Activated CD8-positive, alpha-beta T cell treated with anti-CD3 and anti-CD28 coated beads for 36 hours (primary cell): ENCODE results near the gene VAMP8. TPM values are rescaled to one million over a fixed set of nuclear protein-coding genes. Genes with fewer than 3 reads are reported as not detected.
A peak's percentile ranks its signal among the peaks of the same experiment; 100 is the strongest.

ENCODE experiments used
- ATAC-seq: fragments of 200-7000 bp; cut with Tn5 transposase; one replicate; pipeline ENCODE4 v1.10.0; 2021; ENCODE audit warnings: mild to moderate bottlenecking, moderate library complexity
- CTCF ChIA-PET: fragments of 350-600 bp; sonication (Branson Sonifier 250); formaldehyde crosslinking; loops from one replicate; lab custom pipeline; 2021; ENCODE audit warnings: antibody characterized with exemption; lab: Charles Lee
- POLR2A ChIA-PET: fragments of 350-600 bp; sonication (Branson Sonifier 250); formaldehyde crosslinking; loops from one replicate; lab custom pipeline; 2021; ENCODE audit warnings: antibody characterized with exemption; lab: Charles Lee
- DNase-seq: peaks from one replicate; pipeline ENCODE4 v3.0.0-alpha.2; 2020
- H3K27ac Mint-ChIP-seq: one replicate; pipeline ENCODE4 v1.8.0; 2021; ENCODE audit warnings: mild to moderate bottlenecking, mixed read lengths
- H3K27me3 Mint-ChIP-seq: one replicate; pipeline ENCODE4 v1.8.0; 2021; ENCODE audit warnings: mixed read lengths
- H3K36me3 Mint-ChIP-seq: one replicate; pipeline ENCODE4 v1.8.0; 2021; ENCODE audit warnings: low read depth, mixed read lengths
- H3K4me1 Mint-ChIP-seq: one replicate; pipeline ENCODE4 v1.8.0; 2021; ENCODE audit warnings: low read depth, mixed read lengths
- H3K4me3 Mint-ChIP-seq: one replicate; pipeline ENCODE4 v1.8.0; 2021; ENCODE audit warnings: mild to moderate bottlenecking, moderate library complexity, mixed read lengths
- H3K9me3 Mint-ChIP-seq: one replicate; pipeline ENCODE4 v1.8.0; 2021; ENCODE audit warnings: mixed read lengths
- CTCF ChIP-seq: fragments of 200-600 bp; IDR thresholded peaks from one replicate; pipeline ENCODE4 v1.8.0; 2022; ENCODE audit warnings: antibody characterized with exemption, mild to moderate bottlenecking
- intact Hi-C: fragments of 100-400 bp; cut with micrococcal nuclease; formaldehyde crosslinking; loops from one replicate; pipeline ENCODE4 v1.10.0; 2022
- total RNA-seq, 2 experiments: library from RNA; stranded (reverse); gene quantifications; one replicate each; pipeline ENCODE4 v1.2.3, GENCODE V29; 2021

VAMP8 gene
- total RNA-seq, 2 experiments from 2014 or later, result 84.5 to 91.1 TPM

GRCh38 chr2:85537600-85538506 lies 39.5 kb upstream of the VAMP8 start:
- peaks cover 35% of the 10 kb centered on the region for H3K4me1 Mint-ChIP-seq
- H3K36me3 Mint-ChIP-seq, result peaks cover 45% of the 10 kb centered on the region

GRCh38 chr2:85538507-85539360 lies 38.7 kb upstream of the VAMP8 start, which contains the start of gene MAT2A:
TSS of gene MAT2A (plus strand) at chr2:85539168. CDS start at chr2:85539288, 120 bp downstream.
- peaks cover 41% of the 10 kb centered on the region for H3K4me1 Mint-ChIP-seq
- peak within 1 kb of the TSS; percentile 99 for H3K27ac Mint-ChIP-seq
- intact Hi-C loops, result no loop called here
- DNase-seq (peak; percentile 91), ATAC-seq (peak; percentile 86)
- CTCF ChIA-PET, result interaction anchor here (0.8 to 6.3 kb wide), 6 partner anchors 12 to 220 kb away, joined by 3 to 58 read pairs (median 4); partner anchors contain the start of gene SH2D6
- POLR2A ChIA-PET, result interaction anchor here (0.6 to 17.6 kb wide), 35 partner anchors 9 to 359 kb away, joined by 3 to 467 read pairs (median 5); partner anchors contain the start of genes C2orf68, CAPG, ELMOD3 and GGCX
- peaks cover 53% of the 10 kb centered on the region for H3K36me3 Mint-ChIP-seq
- TF ChIP-seq CTCF, result peak; percentile 65
- peak within 1 kb of the TSS; percentile 99 for H3K4me3 Mint-ChIP-seq
- no peaks in the 10 kb centered on the region for H3K27me3 Mint-ChIP-seq
- no peaks in the 10 kb centered on the region for H3K9me3 Mint-ChIP-seq

More at GRCh38 chr2:85537600-85538506, 39.5 kb upstream of the VAMP8 start:
- Mint-ChIP-seq H3K27me3 (no peaks in the 10 kb centered on the region), H3K27ac (peak overlapping the region; percentile 99), H3K9me3 (no peaks in the 10 kb centered on the region), H3K4me3 (peak overlapping the region; percentile 99)
- no peak for ATAC-seq
- DNase-seq, result peak; percentile 51
- intact Hi-C loops, result no loop called here
- no peak for TF ChIP-seq CTCF
- ChIA-PET CTCF (interaction anchor here (1.3 to 6.3 kb wide), 8 partner anchors 13 to 211 kb away, joined by 3 to 58 read pairs (median 5); partner anchors contain the start of gene SH2D6), POLR2A (interaction anchor here (0.6 to 17.6 kb wide), 27 partner anchors 8 to 358 kb away, joined by 3 to 467 read pairs (median 5); partner anchors contain the start of genes C2orf68, CAPG, ELMOD3 and GGCX)

- H3K4me1 Mint-ChIP-seq, result peaks cover 46% of the 10 kb centered on the region
- ChIA-PET CTCF (interaction anchor here (0.8 to 6.3 kb wide), 7 partner anchors 12 to 221 kb away, joined by 3 to 58 read pairs (median 4); partner anchors contain the start of gene SH2D6), POLR2A (interaction anchor here (0.6 to 17.6 kb wide), 36 partner anchors 10 to 225 kb away, joined by 3 to 467 read pairs (median 5); partner anchors contain the start of genes C2orf68, CAPG, ELMOD3 and GGCX)
- no peak for TF ChIP-seq CTCF
- peak overlapping the region; percentile 99 for H3K27ac Mint-ChIP-seq
- H3K27me3 Mint-ChIP-seq, result no peaks in the 10 kb centered on the region
- peaks cover 61% of the 10 kb centered on the region for H3K36me3 Mint-ChIP-seq
- intact Hi-C loops, result loop anchor here (10.0 kb wide), 1 partner anchor 215 kb away; the partner anchor contains the start of gene TGOLN2
- peak overlapping the region; percentile 99 for H3K4me3 Mint-ChIP-seq
- DNase-seq, result peak; percentile 81
- no peaks in the 10 kb centered on the region for H3K9me3 Mint-ChIP-seq
- peak; percentile 26 for ATAC-seq
These were observed 37.8 kb upstream of the VAMP8 start for GRCh38 chr2:85539361-85540132.

- no peaks in the 10 kb centered on the region for H3K27me3 Mint-ChIP-seq
- POLR2A ChIA-PET, result interaction anchor here (0.6 to 17.6 kb wide), 20 partner anchors 10 to 219 kb away, joined by 3 to 467 read pairs (median 8); partner anchors contain the start of genes C2orf68, CAPG, ELMOD3 and GGCX
- DNase-seq (no peak), ATAC-seq (no peak)
- peak overlapping the region; percentile 92 for H3K27ac Mint-ChIP-seq
- peaks cover 67% of the 10 kb centered on the region for H3K36me3 Mint-ChIP-seq
- CTCF ChIA-PET, result interaction anchor here (1.1 to 6.3 kb wide), 4 partner anchors 11 to 149 kb away, joined by 3 to 58 read pairs (median 26); partner anchors contain the start of gene SH2D6
- peak overlapping the region; percentile 99 for H3K4me3 Mint-ChIP-seq
- H3K9me3 Mint-ChIP-seq, result no peaks in the 10 kb centered on the region
- peaks cover 46% of the 10 kb centered on the region for H3K4me1 Mint-ChIP-seq
- intact Hi-C loops, result loop anchor here (10.0 kb wide), 1 partner anchor 215 kb away; the partner anchor contains the start of gene TGOLN2
- TF ChIP-seq CTCF, result no peak
These were observed 37.2 kb upstream of the VAMP8 start for GRCh38 chr2:85540133-85540648.
